Spinal cord (tissue), 10 donors: ENCODE measurements around the gene RNF123. TPM values are rescaled to one million over a fixed set of nuclear protein-coding genes. Genes with fewer than 3 reads are reported as not detected.
"Not testable (repeated sequence)": the region's sequence is repeated elsewhere in the genome, so short reads cannot be mapped to it uniquely, and the experiment has no call there.

Experiments
- DNase-seq, 6 donors: peaks; one replicate each; pipeline versions ENCODE4 v3.0.0 to v3.0.0-alpha.2; 2013 to 2015; ENCODE audit warnings: low spot score in 6 of 6, low read depth in 4 of 6
- H3K27ac ChIP-seq: one replicate; pipeline ENCODE4 v1.5.1; 2013; ENCODE audit warnings: low read depth, low read length, control low read depth
- H3K27me3 ChIP-seq: one replicate; pipeline ENCODE4 v1.6.1; 2013; ENCODE audit warnings: low read length; ENCODE audit not compliant: control insufficient read depth, insufficient read depth
- H3K36me3 ChIP-seq: one replicate; pipeline ENCODE4 v1.6.1; 2013; ENCODE audit warnings: low read length; ENCODE audit not compliant: control insufficient read depth, insufficient read depth
- H3K4me1 ChIP-seq: one replicate; pipeline ENCODE4 v1.6.1; 2013; ENCODE audit warnings: low read length; ENCODE audit not compliant: control insufficient read depth, insufficient read depth
- H3K4me3 ChIP-seq: one replicate; pipeline ENCODE4 v1.5.1; 2013; ENCODE audit warnings: low read depth, low read length, control low read depth
- H3K9me3 ChIP-seq: one replicate; pipeline ENCODE4 v1.6.1; 2013; ENCODE audit warnings: low read length; ENCODE audit not compliant: control insufficient read depth, insufficient read depth
- WGBS: methylation state at CpG from one replicate; pipeline ENCODE4 v1.1.5; 2013; ENCODE audit warnings: missing lambda C conversion rate; ENCODE audit not compliant: insufficient coverage; 5-methylcytosine and 5-hydroxymethylcytosine counted together
- polyA plus RNA-seq, 2 donors: library from polyadenylated mRNA; unstranded; fragments of 120-200 nt; gene quantifications; one replicate each; pipeline ENCODE4 v1.2.1, GENCODE V29; 2013; ENCODE audit not compliant: insufficient read length in 2 of 2
- total RNA-seq, 2 donors: library from RNA; depleted of rRNA in 1 of 2; stranded (reverse); fragments of 120-200 nt in 1 of 2; fragments of >200 nt in 1 of 2; gene quantifications; one replicate each; pipeline versions ENCODE4 v1.2.3 to v1.2.4, GENCODE V29; 2013 to 2014
- donor health status: healthy.

The RNF123 gene
- total and polyA plus RNA-seq, 4 donors, result 24.8 to 55.9 (median 36.0) TPM

GRCh38 chr3:49686769-49687423 is 2.5 kb upstream of the RNF123 start:
- Histone ChIP-seq H3K36me3 (peaks cover 35% of the 10 kb centered on the region), H3K4me1 (peaks cover 51% of the 10 kb centered on the region), H3K4me3 (peak overlapping the region; percentile 33)
- H3K27me3 ChIP-seq, H3K27ac ChIP-seq, H3K9me3 ChIP-seq: not testable (repeated sequence)
- DNase-seq, result peak in 2 of 6 donors; percentile 54 to 77
- 7% methylated on average over 41 of the region's 44 CpGs for WGBS

GRCh38 chr3:49687424-49687795 is 1.9 kb upstream of the RNF123 start:
- 89% methylated on average over 9 of the region's 12 CpGs for WGBS
- H3K27ac ChIP-seq, H3K4me3 ChIP-seq, DNase-seq, H3K9me3 ChIP-seq, H3K27me3 ChIP-seq: not testable (repeated sequence)
- peaks cover 51% of the 10 kb centered on the region for H3K4me1 ChIP-seq
- peaks cover 30% of the 10 kb centered on the region for H3K36me3 ChIP-seq

GRCh38 chr3:49688338-49689045 is 865 bp upstream of the RNF123 start:
- Histone ChIP-seq H3K4me3 (peak overlapping the region; percentile 95), H3K36me3 (peaks cover 19% of the 10 kb centered on the region), H3K27ac (peak overlapping the region; percentile 75), H3K4me1 (peaks cover 51% of the 10 kb centered on the region)
- H3K27me3 ChIP-seq, H3K9me3 ChIP-seq, DNase-seq: not testable (repeated sequence)
- 87% methylated on average over 5 of the region's 7 CpGs for WGBS

- not testable (repeated sequence) for H3K27ac ChIP-seq, H3K27me3 ChIP-seq, H3K36me3 ChIP-seq, DNase-seq, H3K9me3 ChIP-seq
- WGBS, result 6% methylated on average over 12 of the region's 16 CpGs
- peaks cover 51% of the 10 kb centered on the region for H3K4me1 ChIP-seq
- H3K4me3 ChIP-seq, result peak overlapping the region; percentile 95
Observed at GRCh38 chr3:49689908-49690624, 709 bp downstream of the RNF123 start.

GRCh38 chr3:49690856-49691255 is 1.5 kb downstream of the RNF123 start:
- peaks cover 46% of the 10 kb centered on the region for H3K4me1 ChIP-seq
- not testable (repeated sequence) for H3K27me3 ChIP-seq, H3K4me3 ChIP-seq, H3K27ac ChIP-seq, H3K36me3 ChIP-seq, H3K9me3 ChIP-seq, DNase-seq
- WGBS, result 93% methylated on average over 2 of the region's 3 CpGs

- not testable (repeated sequence) for DNase-seq, H3K27me3 ChIP-seq, H3K9me3 ChIP-seq, H3K4me3 ChIP-seq, H3K36me3 ChIP-seq, H3K27ac ChIP-seq
- WGBS, result 97% methylated on average over 3 of the region's 3 CpGs
- peaks cover 42% of the 10 kb centered on the region for H3K4me1 ChIP-seq
Observed at GRCh38 chr3:49691481-49691880, 2.1 kb downstream of the RNF123 start.

- H3K4me3 ChIP-seq, H3K27me3 ChIP-seq, H3K27ac ChIP-seq, H3K9me3 ChIP-seq, DNase-seq: not testable (repeated sequence)
- Histone ChIP-seq H3K36me3 (peaks cover 33% of the 10 kb centered on the region), H3K4me1 (peaks cover 19% of the 10 kb centered on the region)
- WGBS, result 57% methylated on average over 4 of the region's 6 CpGs
Observed at GRCh38 chr3:49694409-49695070, 5.2 kb downstream of the RNF123 start.

- H3K36me3 ChIP-seq, result peaks cover 42% of the 10 kb centered on the region
- H3K4me1 ChIP-seq, result peaks cover 12% of the 10 kb centered on the region
- no CpG with 5 or more reads among the region's 4 CpGs for WGBS
- DNase-seq, H3K4me3 ChIP-seq, H3K9me3 ChIP-seq, H3K27me3 ChIP-seq, H3K27ac ChIP-seq: not testable (repeated sequence)
Observed at GRCh38 chr3:49695350-49696015, 6.1 kb downstream of the RNF123 start.

GRCh38 chr3:49699281-49699979 is 10.1 kb downstream of the RNF123 start:
- Histone ChIP-seq H3K4me3 (no peak overlapping the region), H3K36me3 (peaks cover 79% of the 10 kb centered on the region), H3K4me1 (no peaks in the 10 kb centered on the region), H3K9me3 (no peaks in the 10 kb centered on the region), H3K27me3 (no peaks in the 10 kb centered on the region), H3K27ac (no peak overlapping the region)
- DNase-seq, result no peak
- 92% methylated on average over 10 of the region's 16 CpGs for WGBS
